Fibroblast of villous mesenchyme (primary cell): ENCODE results near the gene CCDC74A. TPM values are rescaled to one million over a fixed set of nuclear protein-coding genes. Genes with fewer than 3 reads are reported as not detected.
"Not testable (repeated sequence)": the region's sequence is repeated elsewhere in the genome, so short reads cannot be mapped to it uniquely, and the experiment has no call there.

Experiments used
- DNase-seq: peaks from one replicate; pipeline ENCODE4 v3.0.0-alpha.2; 2010; ENCODE audit warnings: low read depth
- H3K4me3 ChIP-seq: 2 replicates; pipeline ENCODE4 v1.5.1; 2011; ENCODE audit warnings: low read depth, mild to moderate bottlenecking, low read length
- CTCF ChIP-seq: IDR thresholded peaks from 2 replicates; pipeline ENCODE4 v1.5.1; 2012; ENCODE audit warnings: low read depth, mild to moderate bottlenecking, low read length; ENCODE audit not compliant: insufficient read depth
- total RNA-seq: library from RNA; depleted of rRNA; stranded (reverse); fragments of >200 nt; gene quantifications from 2 replicates; pipeline ENCODE4 v1.2.3, GENCODE V29; 2012

Gene CCDC74A
- total RNA-seq, 1 donor: 4.7 TPM

DNA sequence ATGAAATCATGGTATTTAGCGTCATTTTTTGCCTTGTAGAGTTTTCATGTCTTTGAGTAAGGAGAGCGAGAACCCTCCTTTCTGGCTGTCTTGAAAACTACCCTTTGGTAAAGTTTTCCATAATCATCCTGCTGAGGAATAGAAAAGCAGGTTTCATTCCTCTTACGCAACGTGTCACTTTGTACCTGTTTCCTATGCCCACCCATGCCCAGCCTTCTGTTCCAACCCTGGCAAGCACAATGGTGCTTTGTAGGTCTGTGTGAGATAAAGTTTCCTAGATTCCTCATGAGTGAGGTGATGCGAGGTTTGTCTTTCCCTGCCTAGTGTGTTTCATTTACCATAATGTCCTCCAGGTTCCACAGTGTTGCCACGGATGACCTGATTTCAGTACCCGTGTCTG lies 29.3 kb downstream of the CCDC74A start:
- TF ChIP-seq CTCF: no peak
- no peak overlapping the region for H3K4me3 ChIP-seq
- no peak for DNase-seq

DNA sequence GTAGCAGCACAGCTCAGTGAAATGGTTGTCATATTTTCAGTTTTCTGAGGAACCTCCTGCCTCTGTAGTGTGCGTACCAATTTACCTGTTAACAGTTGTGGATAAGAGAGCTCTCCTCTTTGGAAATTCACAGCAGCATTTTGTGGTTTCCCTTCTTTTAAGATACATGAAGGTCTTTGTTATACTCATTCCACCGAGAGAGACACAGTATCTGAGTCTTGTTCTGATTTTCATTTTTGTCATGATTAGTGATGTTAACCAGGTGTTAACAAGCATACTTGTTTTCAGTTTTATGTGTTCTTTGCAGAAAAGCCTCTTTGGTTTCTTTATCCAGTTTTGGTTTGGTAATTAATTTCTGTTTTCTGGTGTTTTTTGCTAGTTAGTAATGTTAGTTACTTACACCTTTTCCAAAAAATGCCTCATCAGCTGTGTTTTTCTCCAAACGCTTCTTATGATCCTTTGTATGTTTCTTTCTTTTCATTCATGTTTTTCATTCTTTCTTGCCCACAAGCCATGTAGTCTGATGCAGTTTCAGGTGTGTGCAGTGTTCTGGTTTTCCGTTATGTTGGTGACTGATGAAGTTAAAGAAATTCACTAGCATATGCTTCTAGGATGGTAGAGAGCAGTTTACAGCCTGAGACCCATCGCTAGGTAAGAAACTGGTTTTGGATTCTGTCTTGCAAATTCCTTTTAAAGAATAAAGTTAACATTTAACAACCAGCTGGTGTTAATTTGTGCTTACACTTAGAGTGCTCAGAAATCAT lies 30.1 kb downstream of the CCDC74A start:
- no peak for DNase-seq
- no peak overlapping the region for H3K4me3 ChIP-seq
- no peak for TF ChIP-seq CTCF

DNA sequence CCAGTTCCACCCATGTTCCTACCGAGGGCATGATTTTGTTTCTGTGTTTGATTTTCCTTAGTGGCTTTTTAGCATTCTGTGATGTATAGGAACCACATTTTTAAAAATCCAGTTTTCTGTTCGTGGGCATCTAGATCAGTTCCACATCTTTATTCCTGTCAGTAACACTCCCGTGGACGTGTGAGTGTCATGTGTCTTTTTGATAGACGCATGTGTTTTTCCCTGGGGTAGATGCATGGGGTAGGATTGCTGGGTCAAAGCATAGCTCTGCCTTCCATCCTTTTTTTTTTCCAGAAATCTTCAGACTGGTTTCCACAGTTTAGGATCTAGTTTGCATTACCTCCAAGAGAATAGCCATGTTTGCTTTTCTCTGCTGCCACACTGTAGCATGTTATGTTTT lies 38.7 kb downstream of the CCDC74A start:
- no peak for TF ChIP-seq CTCF
- DNase-seq: no peak
- H3K4me3 ChIP-seq: no peak overlapping the region

DNA sequence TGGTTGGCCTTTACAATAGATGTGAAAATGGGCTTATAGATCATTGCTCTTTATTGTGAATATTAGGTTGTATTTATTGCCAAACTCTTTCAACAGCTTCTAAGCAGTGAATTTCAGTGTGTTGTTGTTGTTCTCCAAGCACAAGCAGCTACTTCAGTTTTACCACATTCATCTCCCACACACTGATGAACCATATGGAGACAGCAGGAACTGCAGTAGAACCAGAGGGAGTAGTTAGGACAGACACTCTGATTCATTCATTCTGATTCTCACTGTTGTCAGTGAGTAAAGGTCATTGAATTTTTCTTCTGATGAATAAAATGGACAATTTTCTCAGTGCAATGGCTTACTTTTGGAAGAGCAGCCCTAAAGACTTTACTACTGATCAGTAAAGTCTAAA lies 40.2 kb downstream of the CCDC74A start:
- DNase-seq: peak; percentile 30
- no peak for TF ChIP-seq CTCF
- no peak overlapping the region for H3K4me3 ChIP-seq

- not testable (repeated sequence) for DNase-seq, H3K4me3 ChIP-seq
These were observed 40.7 kb downstream of the CCDC74A start for GRCh38 chr2:131568401-131568800.

GRCh38 chr2:131572175-131572574 lies 44.5 kb downstream of the CCDC74A start:
- TF ChIP-seq CTCF: no peak
- DNase-seq: peak; percentile 18

DNA sequence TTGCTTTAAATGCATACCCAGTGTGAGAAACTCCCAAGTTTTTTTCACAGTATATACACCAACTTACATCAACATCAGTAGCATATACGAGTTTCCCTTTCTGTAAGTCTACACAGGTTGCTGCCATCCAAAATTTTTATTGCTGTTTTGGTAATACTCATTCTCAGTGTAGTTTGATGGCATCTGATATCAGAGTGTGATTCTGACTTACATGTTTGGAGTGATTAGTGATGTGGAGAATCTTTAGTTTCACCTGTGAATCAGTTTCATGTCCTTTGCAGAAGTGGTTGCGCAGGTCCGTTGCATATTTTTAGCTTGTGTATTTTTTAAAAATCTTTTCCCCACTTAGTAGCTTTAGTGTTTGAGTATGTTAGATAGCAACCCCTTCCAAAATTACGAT lies 50.1 kb downstream of the CCDC74A start:
- DNase-seq: no peak
- H3K4me3 ChIP-seq: no peak overlapping the region
- TF ChIP-seq CTCF: no peak

More at GRCh38 chr2:131572175-131572574, 44.5 kb downstream of the CCDC74A start:
- H3K4me3 ChIP-seq: no peak overlapping the region
